ENCODE measurements around the gene IP6K3. TPM values are rescaled to one million over a fixed set of nuclear protein-coding genes. Genes with fewer than 3 reads are reported as not detected.
A peak's percentile ranks its signal among the peaks of the same experiment; 100 is the strongest.

Gene IP6K3
- polyA plus RNA-seq, 1 of the 3 experiments (the other 2 are of a cell fraction) = 0.21 TPM

DNA sequence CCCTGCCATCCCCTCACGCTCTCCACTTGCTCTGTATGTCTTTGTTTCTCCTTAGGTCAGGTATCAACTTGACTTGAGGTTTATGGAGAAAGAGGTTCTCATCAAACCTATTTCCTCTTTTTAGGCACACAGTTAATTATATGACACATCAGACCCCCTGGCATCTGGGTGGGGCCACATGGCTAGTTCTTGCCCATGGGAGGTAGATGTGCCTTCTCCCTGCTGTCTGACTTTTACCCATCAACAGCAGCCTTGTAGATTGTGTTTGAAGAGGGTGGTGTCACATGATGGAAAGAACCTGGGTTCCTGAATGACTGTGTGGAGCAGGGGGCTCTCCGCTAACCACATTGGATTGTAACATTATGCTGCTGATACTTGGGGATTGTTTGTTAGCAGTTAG, 28.0 kb downstream of the IP6K3 start:
- no peaks in the 10 kb centered on the region for H3K36me3 ChIP-seq (replicated peaks in 1 of 2; ENCODE audit: control insufficient read depth in 1 of 2, insufficient read depth in 2 of 2, low read length in 1 of 2)
- ChIA-PET CTCF (interaction anchor here (1.9 kb wide), 1 partner anchor 26 kb away, joined by 11 read pairs; no protein-coding TSS in a partner anchor), POLR2A (no interaction called here)
- H3K4me1 ChIP-seq (ENCODE audit: control insufficient read depth in 1 of 2, insufficient read depth in 2 of 2, low read depth in 1 of 2, low read length in 1 of 2) = no peaks in the 10 kb centered on the region
- no peak overlapping the region for H3K4me2 ChIP-seq
- no peaks in the 10 kb centered on the region for H3K79me2 ChIP-seq (ENCODE audit: insufficient read depth)
- TF ChIP-seq, protein P1, sequence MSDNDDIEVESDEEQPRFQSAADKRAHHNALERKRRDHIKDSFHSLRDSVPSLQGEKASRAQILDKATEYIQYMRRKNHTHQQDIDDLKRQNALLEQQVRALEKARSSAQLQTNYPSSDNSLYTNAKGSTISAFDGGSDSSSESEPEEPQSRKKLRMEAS (IDR thresholded peaks at IDR 0.05; ENCODE audit: low read depth) = no peak
- no peak for TF ChIP-seq EZH2phosphoT487 (IDR thresholded peaks at IDR 0.05; ENCODE audit: borderline replicate concordance, low read depth)
- no peak for TF ChIP-seq YY1 (IDR thresholded peaks at IDR 0.05; ENCODE audit: low read depth)
- no peak for TF ChIP-seq JUND (IDR thresholded peaks at IDR 0.05)
- no peak for TF ChIP-seq GABPA (IDR thresholded peaks at IDR 0.05; ENCODE audit: low read depth)
- TF ChIP-seq SMC3 (IDR thresholded peaks at IDR 0.05; ENCODE audit: low read depth, low read length) = no peak
- TF ChIP-seq, protein P2, sequence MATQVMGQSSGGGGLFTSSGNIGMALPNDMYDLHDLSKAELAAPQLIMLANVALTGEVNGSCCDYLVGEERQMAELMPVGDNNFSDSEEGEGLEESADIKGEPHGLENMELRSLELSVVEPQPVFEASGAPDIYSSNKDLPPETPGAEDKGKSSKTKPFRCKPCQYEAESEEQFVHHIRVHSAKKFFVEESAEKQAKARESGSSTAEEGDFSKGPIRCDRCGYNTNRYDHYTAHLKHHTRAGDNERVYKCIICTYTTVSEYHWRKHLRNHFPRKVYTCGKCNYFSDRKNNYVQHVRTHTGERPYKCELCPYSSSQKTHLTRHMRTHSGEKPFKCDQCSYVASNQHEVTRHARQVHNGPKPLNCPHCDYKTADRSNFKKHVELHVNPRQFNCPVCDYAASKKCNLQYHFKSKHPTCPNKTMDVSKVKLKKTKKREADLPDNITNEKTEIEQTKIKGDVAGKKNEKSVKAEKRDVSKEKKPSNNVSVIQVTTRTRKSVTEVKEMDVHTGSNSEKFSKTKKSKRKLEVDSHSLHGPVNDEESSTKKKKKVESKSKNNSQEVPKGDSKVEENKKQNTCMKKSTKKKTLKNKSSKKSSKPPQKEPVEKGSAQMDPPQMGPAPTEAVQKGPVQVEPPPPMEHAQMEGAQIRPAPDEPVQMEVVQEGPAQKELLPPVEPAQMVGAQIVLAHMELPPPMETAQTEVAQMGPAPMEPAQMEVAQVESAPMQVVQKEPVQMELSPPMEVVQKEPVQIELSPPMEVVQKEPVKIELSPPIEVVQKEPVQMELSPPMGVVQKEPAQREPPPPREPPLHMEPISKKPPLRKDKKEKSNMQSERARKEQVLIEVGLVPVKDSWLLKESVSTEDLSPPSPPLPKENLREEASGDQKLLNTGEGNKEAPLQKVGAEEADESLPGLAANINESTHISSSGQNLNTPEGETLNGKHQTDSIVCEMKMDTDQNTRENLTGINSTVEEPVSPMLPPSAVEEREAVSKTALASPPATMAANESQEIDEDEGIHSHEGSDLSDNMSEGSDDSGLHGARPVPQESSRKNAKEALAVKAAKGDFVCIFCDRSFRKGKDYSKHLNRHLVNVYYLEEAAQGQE (IDR thresholded peaks at IDR 0.05; ENCODE audit: low read depth, low read length) = no peak
- no peak for TF ChIP-seq POLR2AphosphoS5 (IDR thresholded peaks at IDR 0.05; ENCODE audit: low read depth, low read length)
- TF ChIP-seq CHD2 (IDR thresholded peaks at IDR 0.05; ENCODE audit: low read length, partially characterized antibody) = no peak
- TF ChIP-seq GATA2 (CRISPR knock-in tag; IDR thresholded peaks at IDR 0.05) = no peak
- no peak for TF ChIP-seq RXRA (IDR thresholded peaks at IDR 0.05; ENCODE audit: borderline replicate concordance, low read depth)
- TF ChIP-seq NRF1 (IDR thresholded peaks at IDR 0.05; ENCODE audit: low read depth, low read length) = no peak
- no peak for TF ChIP-seq RAD21 (IDR thresholded peaks at IDR 0.05; ENCODE audit: low read length)
- no peak for TF ChIP-seq TCF12 (IDR thresholded peaks at IDR 0.05)
- no peak overlapping the region for H3K9ac ChIP-seq
- no peaks in the 10 kb centered on the region for H4K20me1 ChIP-seq (ENCODE audit: insufficient read depth)
- no peaks in the 10 kb centered on the region for H3F3A ChIP-seq (replicated peaks; ENCODE audit: insufficient read depth)
- no peak overlapping the region for H3K4me3 ChIP-seq (ENCODE audit: low read depth in 2 of 2, low read length in 1 of 2)
- H3K9me2 ChIP-seq = no peaks in the 10 kb centered on the region
- H2AFZ ChIP-seq (ENCODE audit: low read depth) = no peak overlapping the region
- 100% methylated on average over 1 of the region's 2 CpGs for WGBS (ENCODE audit: low lambda C conversion rate)
- DNase-seq = no peak
- H3K27me3 ChIP-seq (ENCODE audit: insufficient read depth) = peaks cover 38% of the 10 kb centered on the region
- H3K9me3 ChIP-seq = no peaks in the 10 kb centered on the region
- no peak overlapping the region for H3K27ac ChIP-seq (ENCODE audit: low read depth in 2 of 2, low read length in 1 of 2)

DNA sequence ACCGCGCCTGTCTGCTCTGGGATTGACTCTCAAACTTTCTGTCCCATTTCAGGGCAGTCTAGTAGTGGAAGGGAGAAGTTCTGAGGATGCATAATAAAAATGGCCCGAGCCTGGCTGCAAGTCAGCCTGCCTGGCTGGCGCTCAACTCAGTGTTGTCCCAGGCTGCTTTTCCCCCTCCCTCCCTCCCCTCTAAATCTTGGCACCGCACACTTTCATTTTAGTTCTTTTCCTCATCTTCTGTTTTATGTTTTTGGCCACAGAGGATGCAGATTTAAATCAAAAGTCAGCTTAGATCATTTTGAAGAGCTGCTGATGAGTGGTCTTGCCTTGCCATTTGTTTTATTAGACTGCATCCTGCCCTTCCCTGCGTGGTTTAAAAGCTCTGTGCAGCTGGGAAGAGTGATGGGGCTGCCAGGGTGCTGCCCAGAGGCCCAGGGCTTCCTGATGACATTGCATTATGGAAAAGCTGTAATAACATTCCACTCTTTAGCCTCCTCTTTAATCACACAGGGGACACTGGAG, 28.7 kb downstream of the IP6K3 start:
- no peaks in the 10 kb centered on the region for H4K20me1 ChIP-seq (ENCODE audit: insufficient read depth)
- no peaks in the 10 kb centered on the region for H3K4me1 ChIP-seq (ENCODE audit: control insufficient read depth in 1 of 2, insufficient read depth in 2 of 2, low read depth in 1 of 2, low read length in 1 of 2)
- no peaks in the 10 kb centered on the region for H3K36me3 ChIP-seq (replicated peaks in 1 of 2; ENCODE audit: control insufficient read depth in 1 of 2, insufficient read depth in 2 of 2, low read length in 1 of 2)
- no peak overlapping the region for H2AFZ ChIP-seq (ENCODE audit: low read depth)
- H3K9ac ChIP-seq = no peak overlapping the region
- H3F3A ChIP-seq (replicated peaks; ENCODE audit: insufficient read depth) = no peaks in the 10 kb centered on the region
- WGBS (ENCODE audit: low lambda C conversion rate) = 51% methylated on average over 4 of the region's 6 CpGs
- ChIA-PET POLR2A (no interaction called here), CTCF (no interaction called here)
- no peaks in the 10 kb centered on the region for H3K9me3 ChIP-seq
- no peak for DNase-seq
- H3K9me2 ChIP-seq = no peaks in the 10 kb centered on the region
- H3K79me2 ChIP-seq (ENCODE audit: insufficient read depth) = no peaks in the 10 kb centered on the region
- H3K4me3 ChIP-seq (ENCODE audit: low read depth in 2 of 2, low read length in 1 of 2) = no peak overlapping the region
- H3K27ac ChIP-seq (ENCODE audit: low read depth in 2 of 2, low read length in 1 of 2) = no peak overlapping the region
- TF ChIP-seq GABPA (IDR thresholded peaks at IDR 0.05; ENCODE audit: low read depth) = no peak
- TF ChIP-seq TCF12 (IDR thresholded peaks at IDR 0.05) = peak; percentile 24; the same call in 1 of the 2 replicates
- TF ChIP-seq, protein P3, sequence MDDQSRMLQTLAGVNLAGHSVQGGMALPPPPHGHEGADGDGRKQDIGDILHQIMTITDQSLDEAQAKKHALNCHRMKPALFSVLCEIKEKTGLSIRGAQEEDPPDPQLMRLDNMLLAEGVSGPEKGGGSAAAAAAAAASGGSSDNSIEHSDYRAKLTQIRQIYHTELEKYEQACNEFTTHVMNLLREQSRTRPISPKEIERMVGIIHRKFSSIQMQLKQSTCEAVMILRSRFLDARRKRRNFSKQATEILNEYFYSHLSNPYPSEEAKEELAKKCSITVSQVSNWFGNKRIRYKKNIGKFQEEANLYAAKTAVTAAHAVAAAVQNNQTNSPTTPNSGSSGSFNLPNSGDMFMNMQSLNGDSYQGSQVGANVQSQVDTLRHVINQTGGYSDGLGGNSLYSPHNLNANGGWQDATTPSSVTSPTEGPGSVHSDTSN (IDR thresholded peaks at IDR 0.05) = 0 out of 2 replicates have a peak, but pooled peaks have one; percentile 22
- H3K27me3 ChIP-seq (ENCODE audit: insufficient read depth) = peaks cover 31% of the 10 kb centered on the region
- no peak overlapping the region; the same call in 1 of the 2 replicates for H3K4me2 ChIP-seq

Measured in SK-N-SH (cell line).